Liver (tissue), 3 donors: ENCODE results near the gene NAA40.

Source experiments
- CTCF ChIP-seq: fragments of 150-350 bp; IDR thresholded peaks from 2 replicates; pipeline ENCODE4 v1.5.1; 2017; ENCODE audit warnings: improper control_type of control experiment, low read depth, low read length; ENCODE audit not compliant: missing input control
- REST ChIP-seq: IDR thresholded peaks from 2 replicates; pipeline ENCODE4 v1.6.1; 2016; ENCODE audit warnings: antibody characterized with exemption, mild to moderate bottlenecking
- TAF1 ChIP-seq: conservative IDR thresholded peaks from 2 replicates; pipeline ENCODE4 v1.6.1; 2016; ENCODE audit warnings: antibody characterized with exemption, mild to moderate bottlenecking
- YY1 ChIP-seq: IDR thresholded peaks from 2 replicates; pipeline ENCODE4 v1.6.1; 2016; ENCODE audit warnings: antibody characterized with exemption, mild to moderate bottlenecking
- donor health status: healthy.
- donor health status: healthy.

GRCh38 chr11:63978551-63979239 is 39.9 kb downstream of the NAA40 start:
- TF ChIP-seq CTCF = no peak
- TF ChIP-seq TAF1 = no peak
- no peak for TF ChIP-seq REST
- no peak for TF ChIP-seq YY1
